HK-2 (cell line): Measurements from ENCODE around the gene MAPK11.

Experiments used
- DNase-seq: peaks from one replicate; pipeline ENCODE4 v3.0.0-alpha.2; 2018; ENCODE audit not compliant: unreplicated experiment

MAPK11 gene

DNA sequence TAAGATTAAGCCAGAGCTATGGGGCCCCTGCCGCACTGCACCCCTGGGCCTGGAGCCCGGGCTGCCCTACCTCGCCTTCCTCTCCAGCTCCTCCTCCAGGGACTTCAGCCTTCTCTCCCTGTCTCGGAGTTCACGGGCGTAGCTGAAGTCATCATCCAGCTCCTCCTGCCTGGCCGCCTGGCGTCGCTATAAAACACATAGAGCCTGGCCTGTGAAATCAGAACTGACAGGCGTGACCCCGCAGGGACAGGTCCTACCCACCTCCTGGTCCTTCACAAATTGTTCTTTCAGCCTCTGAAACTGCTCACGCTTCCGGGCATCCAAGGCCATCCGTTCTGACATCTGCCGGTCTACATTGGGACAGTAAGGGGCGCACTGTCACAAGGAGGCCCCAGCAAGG is 46.1 kb downstream of the MAPK11 start:
- DNase-seq, result no peak

DNA sequence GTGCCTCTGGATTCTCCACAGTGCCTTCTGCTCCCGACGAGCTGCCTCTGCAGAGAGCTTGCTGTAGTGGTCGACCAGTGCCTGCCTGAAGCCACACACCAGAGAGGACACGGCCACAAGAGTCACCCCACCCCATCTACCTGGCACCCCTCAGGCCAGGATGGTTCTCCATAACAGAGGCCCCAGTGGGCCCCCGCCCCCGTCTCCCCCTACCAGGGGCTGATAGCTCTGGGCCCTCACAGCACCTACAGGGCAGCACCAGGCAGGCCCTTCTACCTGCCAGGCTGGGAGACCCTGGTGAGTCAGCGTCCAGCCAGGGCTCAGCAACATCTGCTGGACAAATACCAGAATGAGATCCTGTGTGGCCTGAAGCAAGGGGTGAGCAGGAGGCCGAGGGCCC is 47.7 kb downstream of the MAPK11 start:
- no peak for DNase-seq

DNA sequence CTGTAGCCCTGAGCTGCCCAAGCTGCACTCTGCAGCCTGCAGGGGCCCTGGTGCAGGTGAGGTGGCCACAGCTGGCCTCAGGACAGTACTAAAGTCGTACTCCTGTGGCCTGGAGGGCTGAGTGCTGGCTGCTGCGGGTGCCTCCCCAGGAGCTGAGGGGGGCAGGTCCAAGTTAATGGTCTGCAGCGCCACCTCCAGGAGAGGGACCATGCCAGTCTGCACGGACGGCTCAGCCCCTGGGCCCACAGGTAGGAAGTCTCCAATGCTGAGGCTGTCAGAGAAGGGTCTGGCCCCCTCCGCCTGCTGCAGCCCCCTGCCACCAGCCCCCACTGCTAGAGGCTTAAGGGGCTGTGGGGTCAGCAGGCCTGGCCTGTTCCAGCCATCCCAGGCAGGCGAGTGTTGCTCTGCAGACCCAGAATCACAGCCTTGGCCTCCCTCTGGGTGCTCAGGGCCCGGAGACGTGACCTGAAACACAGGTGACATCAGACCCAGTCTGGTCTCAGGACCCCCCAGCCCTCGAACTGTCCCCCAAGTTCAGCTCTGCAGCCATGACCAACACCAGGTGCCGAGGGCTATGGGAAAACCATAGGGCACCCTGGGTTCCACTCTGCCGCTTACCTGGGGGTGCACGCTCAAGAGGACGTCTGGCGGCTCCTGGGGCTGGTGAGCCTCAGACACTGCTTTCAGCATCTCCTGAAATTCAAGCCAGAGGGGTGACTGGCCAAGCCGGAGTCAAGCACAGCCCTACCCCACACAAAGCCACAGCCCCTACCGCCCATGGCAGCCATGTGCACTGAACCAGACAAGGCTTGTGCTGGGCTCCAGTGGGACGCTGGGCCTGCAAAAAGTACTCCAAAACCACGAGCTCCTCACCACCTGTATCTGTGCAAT is 48.5 kb downstream of the MAPK11 start:
- no peak for DNase-seq

DNA sequence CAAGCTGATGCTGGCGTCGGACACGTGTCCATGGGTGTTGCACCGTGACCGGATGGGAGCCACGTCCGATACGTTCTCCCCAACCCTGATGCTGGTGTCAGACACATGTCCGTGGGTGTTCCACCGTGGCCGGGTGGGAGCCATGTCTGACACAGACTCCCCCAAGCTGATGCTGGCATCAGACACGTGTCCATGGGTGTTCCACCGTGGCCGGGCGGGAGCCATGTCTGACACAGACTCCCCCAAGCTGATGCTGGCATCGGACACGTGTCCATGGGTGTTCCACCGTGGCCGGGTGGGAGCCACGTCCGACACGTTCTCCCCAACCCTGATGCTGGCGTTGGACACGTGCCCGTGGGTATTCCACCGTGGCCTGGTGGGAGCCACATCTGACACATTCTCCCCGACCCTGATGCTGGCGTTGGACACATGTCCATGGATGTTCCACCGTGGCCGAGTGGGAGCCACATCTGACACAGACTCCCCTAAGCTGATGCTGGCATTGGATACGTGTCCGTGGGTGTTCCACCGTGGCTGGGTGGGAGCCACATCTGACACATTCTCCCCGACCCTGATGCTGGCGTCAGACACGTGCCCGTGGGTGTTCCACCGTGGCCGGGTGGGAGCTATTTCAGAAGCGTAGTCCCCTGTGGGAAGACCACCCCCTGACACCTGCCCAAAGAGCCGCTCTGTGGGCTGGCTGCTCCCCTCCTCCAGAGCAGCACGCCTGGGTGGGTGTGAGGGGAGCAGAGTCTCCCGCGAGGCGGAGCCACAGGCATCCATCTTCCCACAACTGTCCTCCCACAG is 49.4 kb downstream of the MAPK11 start:
- no peak for DNase-seq

DNA sequence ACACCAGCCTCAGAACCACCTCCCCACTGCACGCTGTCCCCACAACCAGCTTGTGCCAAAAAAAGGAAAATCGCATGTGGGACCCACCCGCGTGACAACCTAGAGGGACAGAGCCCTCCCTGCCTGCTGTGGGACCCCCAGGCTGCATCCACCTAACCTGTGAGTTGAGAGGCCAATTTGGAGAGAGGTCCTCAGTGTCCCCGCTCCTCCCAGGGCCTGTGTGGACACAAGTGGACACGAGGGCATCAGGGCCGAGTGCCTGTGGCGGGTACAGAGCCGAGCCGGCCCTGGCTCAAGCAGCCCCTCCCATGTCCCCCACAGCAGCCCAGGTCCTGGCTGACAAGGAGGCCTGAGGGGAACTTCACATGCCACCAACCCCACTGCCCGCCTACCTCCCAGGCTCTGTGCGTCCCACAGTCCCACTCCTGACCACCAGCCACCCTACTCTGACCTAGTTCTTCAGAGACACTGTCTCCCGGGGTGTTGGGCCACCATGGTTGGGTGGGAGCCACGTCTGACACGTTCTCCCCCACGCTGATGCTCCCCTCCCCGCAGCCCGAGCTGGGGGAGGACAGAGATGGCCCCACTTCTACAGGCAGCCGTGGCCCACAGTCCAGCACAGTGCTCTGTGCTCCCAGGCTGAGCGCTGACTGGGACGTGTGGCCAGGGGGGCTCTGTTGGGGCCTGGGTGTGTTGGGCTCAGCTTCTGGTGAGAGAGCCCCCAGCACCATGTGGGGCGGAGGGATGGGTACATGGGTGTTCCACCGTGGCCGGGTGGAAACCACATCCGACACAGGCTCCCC is 50.2 kb downstream of the MAPK11 start:
- no peak for DNase-seq

DNA sequence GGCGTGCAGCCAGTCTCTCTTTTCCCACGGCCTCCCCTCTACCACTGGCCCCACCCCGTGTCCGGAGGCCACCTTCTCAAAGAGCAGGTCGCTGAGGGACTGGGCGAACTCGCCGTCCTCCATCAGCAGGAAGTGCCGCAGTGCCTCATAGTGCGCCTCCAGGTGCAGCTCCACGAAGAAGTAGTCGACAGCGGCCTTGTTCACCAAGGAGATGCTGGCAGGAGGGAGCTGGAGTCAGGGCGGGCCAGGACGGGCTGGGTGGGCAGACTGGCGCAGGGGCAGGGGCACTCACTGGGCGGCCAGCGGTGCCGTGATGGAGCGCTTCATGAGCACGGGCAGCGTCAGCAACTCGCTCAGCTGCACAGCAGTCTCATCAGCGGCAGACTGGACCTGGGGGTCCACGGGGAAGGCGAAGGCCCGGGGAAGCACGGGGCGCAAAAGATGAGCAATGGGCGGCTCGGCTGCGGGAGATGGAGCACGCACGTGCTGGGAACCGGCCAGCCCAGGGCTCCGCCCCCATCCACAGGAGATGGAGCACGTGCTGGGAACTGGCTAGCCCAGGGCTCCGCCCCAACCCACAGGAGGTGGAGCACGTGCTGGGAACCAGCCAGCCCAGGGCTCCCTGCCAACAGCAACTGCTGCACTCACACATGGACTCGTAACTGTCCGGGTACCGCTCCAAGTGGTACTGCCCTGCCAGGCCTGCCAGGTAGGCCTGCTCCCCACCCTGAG is 51.0 kb downstream of the MAPK11 start:
- peak; percentile 51 for DNase-seq

DNA sequence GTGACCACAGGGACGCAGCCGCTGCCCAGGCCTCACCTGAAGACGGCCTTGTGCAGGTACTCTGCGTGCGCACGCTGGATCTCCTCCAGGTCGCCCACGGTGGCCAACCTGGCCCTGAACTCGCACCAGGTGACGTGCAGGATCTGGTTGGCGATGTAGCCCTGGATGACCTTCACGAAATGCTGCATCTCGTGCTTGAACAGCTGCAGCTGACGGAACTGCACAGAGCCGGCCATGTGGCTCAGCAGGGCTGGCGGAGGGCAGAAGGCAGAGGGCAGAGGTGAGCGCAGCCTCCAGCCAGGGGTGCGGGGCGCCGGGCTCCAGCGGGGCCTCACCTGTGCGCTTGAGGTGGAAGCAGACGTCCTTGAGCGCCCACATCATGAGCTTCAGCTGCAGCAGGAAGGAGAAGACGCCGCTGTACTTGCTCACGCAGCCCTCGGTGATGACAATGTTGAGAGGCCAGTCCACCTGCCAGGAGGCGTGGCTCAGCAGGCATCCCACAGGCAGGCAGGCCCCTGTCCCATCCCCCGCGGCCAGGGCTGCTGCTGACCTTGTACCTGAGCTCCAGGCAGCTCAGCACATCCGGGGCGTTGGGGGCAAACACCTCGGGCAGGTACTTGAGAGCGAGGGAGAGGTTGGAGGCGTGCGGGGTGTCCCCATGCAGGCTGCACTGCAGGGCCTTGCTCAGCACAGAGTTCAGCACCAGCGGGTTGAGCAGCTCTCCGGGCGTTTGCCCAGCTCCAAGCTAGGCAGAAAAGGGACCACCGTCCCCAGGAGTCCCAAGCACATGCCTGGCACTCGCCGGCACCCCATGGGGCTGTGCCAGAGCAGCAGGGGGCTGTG is 51.8 kb downstream of the MAPK11 start:
- no peak for DNase-seq

DNA sequence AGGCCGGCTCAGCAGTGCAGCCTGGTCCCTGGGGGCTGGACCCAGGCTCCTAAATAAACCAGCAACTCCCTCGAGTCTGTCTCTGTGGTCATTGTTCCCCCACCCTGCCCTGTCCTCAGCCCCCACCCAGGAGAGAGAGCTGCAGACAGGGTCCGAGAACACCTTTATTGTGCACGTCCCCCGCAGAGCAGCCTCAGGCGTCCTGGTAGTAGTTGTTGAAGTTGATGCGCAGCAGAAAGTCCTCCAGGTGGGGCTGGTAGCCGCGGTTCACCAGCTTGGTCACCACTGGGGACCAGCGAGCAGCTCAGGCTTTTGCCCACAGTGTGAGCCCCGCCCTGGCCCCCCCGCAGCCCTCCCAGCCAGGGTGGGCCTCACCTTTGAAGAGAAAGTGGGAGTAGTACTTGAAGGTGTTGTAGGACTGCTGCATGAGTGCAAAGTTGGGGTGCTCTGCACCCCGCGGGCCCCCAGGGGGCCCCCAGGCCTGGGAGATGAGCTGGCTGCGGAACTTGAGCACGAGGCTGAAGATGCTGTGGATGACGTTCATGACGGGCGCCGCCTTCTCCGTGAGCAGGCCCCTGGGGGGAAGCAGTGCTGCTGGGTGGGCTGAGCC is 52.5 kb downstream of the MAPK11 start:
- no peak for DNase-seq

DNA sequence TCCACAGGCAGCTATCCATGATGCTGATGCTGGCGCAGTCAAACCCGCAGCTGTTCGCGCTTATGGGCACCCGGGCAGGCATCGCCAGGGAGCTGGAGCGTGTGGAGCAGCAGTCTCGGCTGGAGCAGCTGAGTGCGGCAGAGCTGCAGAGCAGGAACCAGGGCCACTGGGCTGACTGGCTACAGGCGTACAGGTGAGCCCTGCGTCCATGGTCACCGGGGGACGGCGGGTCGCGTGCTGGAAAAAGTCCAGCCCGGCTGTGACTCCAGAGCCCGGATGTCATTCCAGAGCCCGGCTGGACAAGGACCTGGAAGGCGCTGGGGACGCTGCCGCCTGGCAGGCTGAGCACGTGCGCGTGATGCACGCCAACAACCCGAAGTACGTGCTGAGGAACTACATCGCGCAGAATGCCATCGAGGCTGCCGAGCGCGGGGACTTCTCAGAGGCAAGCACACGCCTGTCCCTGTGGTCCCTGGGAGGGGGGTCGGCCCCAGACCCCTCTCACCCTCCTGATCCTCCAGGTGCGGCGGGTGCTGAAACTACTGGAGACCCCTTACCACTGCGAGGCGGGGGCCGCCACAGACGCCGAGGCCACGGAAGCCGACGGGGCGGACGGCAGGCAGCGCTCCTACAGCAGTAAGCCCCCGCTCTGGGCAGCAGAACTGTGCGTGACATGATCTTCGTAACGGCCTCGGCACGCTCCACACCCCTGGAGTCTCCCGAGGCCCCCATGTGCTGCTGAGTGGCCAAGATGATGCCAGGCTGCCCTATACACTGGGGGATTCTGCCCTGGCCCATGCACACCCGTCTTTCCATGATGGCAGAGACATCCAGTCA is 53.3 kb downstream of the MAPK11 start:
- no peak for DNase-seq

DNA sequence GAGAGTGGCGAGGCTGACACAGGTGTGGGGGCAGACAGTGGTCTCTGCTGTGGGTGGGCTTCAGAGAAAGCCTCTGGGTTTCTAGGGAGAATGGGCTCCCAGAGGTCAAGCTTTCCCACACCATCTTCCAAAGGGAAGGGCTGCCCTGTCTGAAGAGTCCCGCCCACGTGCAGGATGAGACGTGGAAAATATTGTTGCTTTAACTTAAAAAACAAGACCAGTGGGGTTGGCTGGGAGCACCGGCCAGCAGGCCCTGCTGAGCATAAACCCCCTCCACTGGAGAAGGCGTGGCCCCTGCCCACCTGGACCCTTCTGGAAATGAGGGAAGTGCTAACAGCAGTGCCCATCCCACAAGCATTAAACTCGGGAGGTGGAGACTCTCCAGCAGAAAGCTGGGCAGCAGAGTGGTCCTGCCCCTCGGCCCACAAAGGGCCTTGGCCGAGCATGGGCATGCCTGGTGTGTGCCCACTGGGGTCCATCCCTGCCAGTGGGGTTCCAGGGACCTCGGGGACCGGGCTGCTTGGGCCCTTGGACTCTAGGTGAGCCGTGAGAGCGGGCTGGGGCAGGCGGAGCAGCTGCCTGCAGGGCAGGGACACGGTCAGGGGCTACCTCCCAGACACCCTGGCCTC is 54.0 kb downstream of the MAPK11 start:
- no peak for DNase-seq

DNA sequence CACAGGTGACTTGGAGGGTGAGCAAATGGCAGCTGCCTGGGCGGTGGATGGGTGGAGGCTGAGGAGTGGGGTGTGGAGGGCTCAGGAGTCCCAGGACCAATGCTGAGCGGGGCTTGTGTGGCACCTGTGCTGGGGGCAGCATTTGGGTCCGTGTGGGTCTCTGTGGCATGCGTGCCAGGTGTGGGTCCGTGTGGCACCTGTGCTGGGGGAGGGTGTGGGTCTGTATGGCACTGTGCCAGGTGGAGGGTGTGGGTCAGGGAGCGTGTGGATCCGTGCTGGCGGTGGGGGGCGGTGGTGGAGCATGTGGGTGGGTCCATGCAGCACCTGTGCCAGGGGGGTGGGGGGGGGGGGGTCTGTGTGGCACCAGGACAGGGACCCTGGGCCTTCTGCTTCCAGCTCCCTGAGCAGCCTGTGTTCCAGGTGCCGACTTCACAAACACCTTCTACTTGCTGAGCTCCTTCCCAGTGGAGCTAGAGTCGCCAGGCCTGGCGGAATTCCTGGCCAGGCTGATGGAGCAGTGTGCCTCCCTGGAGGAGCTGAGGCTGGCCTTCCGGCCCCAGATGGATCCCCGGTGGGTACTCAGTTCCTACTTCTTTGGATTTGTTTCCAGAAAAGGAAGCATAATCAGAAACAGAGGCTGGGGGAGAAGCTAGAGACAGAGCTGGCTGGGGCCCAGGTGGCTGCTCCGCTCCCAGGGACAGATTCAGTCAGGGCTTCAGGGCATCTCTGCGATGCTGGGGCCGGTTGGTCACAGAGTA is 54.7 kb downstream of the MAPK11 start:
- no peak for DNase-seq
